SU-DHL-6 (cell line): ENCODE results near the gene CEP164.

Experiments
- H2AFZ ChIP-seq: fragments of 200-600 bp; sonication (generic); 2 replicates; pipeline ENCODE4 v1.6.1; 2014; ENCODE audit warnings: low read depth, mild to moderate bottlenecking, moderate library complexity, mixed read lengths, antibody characterized with exemption, low read length; ENCODE audit not compliant: severe bottlenecking
- H3F3A ChIP-seq: fragments of 200-600 bp; shearing (Covaris generic); 2 replicates; pipeline ENCODE4 v1.6.0; 2016; ENCODE audit warnings: antibody characterized with exemption, mild to moderate bottlenecking; ENCODE audit not compliant: insufficient read depth
- H3K27ac ChIP-seq: fragments of 200-600 bp; sonication (generic); 2 replicates; pipeline ENCODE4 v1.5.1; 2016; ENCODE audit warnings: low read depth, mild to moderate bottlenecking, low read length, moderate library complexity, mixed read lengths
- H3K27me3 ChIP-seq: fragments of 200-600 bp; sonication (generic), shearing (Covaris generic); 2 replicates; pipeline ENCODE4 v1.6.0; 2014; ENCODE audit warnings: mild to moderate bottlenecking, low read length
- H3K36me3 ChIP-seq: fragments of 200-600 bp; sonication (generic); 2 replicates; pipeline ENCODE4 v1.6.1; 2014; ENCODE audit warnings: mild to moderate bottlenecking, low read length, mixed read lengths
- H3K4me2 ChIP-seq: fragments of 300-600, 200-600 bp; shearing (Covaris generic), sonication (generic); 2 replicates; pipeline ENCODE4 v1.6.0; 2014; ENCODE audit warnings: low read length, low read depth, mild to moderate bottlenecking; ENCODE audit not compliant: poor library complexity, severe bottlenecking
- H3K4me3 ChIP-seq: fragments of 200-600 bp; sonication (generic); 2 replicates; pipeline ENCODE4 v1.5.1; 2014; ENCODE audit warnings: antibody characterized with exemption, low read length, mild to moderate bottlenecking, mixed read lengths; ENCODE audit not compliant: insufficient read depth, poor library complexity, severe bottlenecking
- H3K79me2 ChIP-seq: fragments of 200-600 bp; sonication (generic); 2 replicates; pipeline ENCODE4 v1.6.1; 2014; ENCODE audit warnings: mild to moderate bottlenecking, low read length, moderate library complexity; ENCODE audit not compliant: insufficient read depth
- H3K9ac ChIP-seq: fragments of 200-600 bp; sonication (generic); 2 replicates; pipeline ENCODE4 v1.7.0; 2014; ENCODE audit warnings: mild to moderate bottlenecking, low read length
- H3K9me2 ChIP-seq: fragments of 200-600 bp; sonication (generic); replicated peaks from 2 replicates; pipeline ENCODE4 v1.6.1; 2014; ENCODE audit warnings: low read length; ENCODE audit not compliant: insufficient read depth
- H3K9me3 ChIP-seq: fragments of 200-600 bp; sonication (generic); 2 replicates; pipeline ENCODE4 v1.6.1; 2014; ENCODE audit warnings: low read length, mixed read lengths; ENCODE audit not compliant: insufficient read depth
- H4K20me1 ChIP-seq: fragments of 200-600 bp; sonication (generic); 2 replicates; pipeline ENCODE4 v1.6.1; 2014; ENCODE audit warnings: low read depth, mild to moderate bottlenecking, antibody characterized with exemption, low read length, moderate library complexity, mixed read lengths
- CTCF ChIP-seq: fragments of 200-600 bp; sonication (generic); IDR thresholded peaks from one replicate; pipeline ENCODE4 v1.5.1; 2017; ENCODE audit warnings: antibody characterized with exemption, mild to moderate bottlenecking, low read length, moderate library complexity; ENCODE audit not compliant: insufficient read depth, poor library complexity, severe bottlenecking
- EZH2phosphoT487 ChIP-seq: fragments of 200-600 bp; sonication (generic), shearing (Covaris generic); conservative IDR thresholded peaks from 2 replicates; pipeline ENCODE4 v1.6.1; 2018; ENCODE audit warnings: mild to moderate bottlenecking, antibody characterized with exemption, low read length, moderate library complexity, mixed read lengths

The CEP164 gene

DNA sequence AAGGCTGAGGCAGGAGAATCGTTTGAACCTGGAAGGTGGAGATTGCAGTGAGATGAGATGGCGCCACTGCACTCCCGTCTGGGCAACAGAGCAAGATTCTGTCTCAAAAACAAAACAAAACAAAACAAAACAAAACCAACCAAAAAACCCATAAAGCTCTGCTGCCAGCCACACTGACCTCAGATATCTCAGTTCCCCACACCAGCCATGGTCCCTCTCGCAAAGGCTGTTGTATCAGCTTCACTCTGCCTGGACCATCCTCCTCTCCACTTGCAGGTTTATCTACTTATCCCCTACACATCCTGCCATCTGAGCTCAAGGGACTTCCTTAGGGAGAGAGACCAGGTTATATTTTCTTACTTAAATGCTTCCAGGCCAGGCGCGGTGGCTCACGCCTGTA, 25.4 kb upstream of the CEP164 start:
- Histone ChIP-seq H3K27ac (no peak overlapping the region), H2AFZ (no peak overlapping the region), H4K20me1 (no peaks in the 10 kb centered on the region), H3K27me3 (no peaks in the 10 kb centered on the region), H3K36me3 (no peaks in the 10 kb centered on the region), H3K9me2 (no peaks in the 10 kb centered on the region), H3K4me2 (no peak overlapping the region), H3K79me2 (no peaks in the 10 kb centered on the region), H3K9ac (no peak overlapping the region), H3F3A (no peaks in the 10 kb centered on the region), H3K4me3 (no peak overlapping the region), H3K9me3 (no peaks in the 10 kb centered on the region)
- TF ChIP-seq CTCF = no peak
- TF ChIP-seq EZH2phosphoT487 = no peak

DNA sequence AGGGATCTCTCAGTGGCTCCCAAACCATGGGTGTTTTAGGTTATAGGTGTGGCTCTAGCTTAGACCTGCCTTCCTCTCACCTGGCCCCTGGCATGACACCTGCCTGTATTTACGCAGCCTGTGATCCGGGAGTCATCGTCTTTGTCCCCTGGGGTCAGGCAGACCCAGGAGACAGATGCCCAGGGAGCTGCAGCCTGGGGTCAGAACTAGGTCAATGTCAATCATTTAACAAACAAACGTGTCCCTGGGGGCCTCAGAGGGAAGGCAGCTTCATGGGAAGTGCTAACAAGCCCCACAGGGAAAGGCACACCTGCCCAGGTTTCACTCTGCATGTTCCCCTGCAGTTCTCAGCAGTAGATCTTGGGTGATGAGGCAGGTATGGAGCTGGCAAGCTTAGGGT, 24.6 kb upstream of the CEP164 start:
- Histone ChIP-seq H2AFZ (no peak overlapping the region), H3F3A (no peaks in the 10 kb centered on the region), H4K20me1 (no peaks in the 10 kb centered on the region), H3K4me3 (no peak overlapping the region), H3K9me3 (no peaks in the 10 kb centered on the region), H3K4me2 (no peak overlapping the region), H3K9me2 (no peaks in the 10 kb centered on the region), H3K27ac (no peak overlapping the region), H3K9ac (no peak overlapping the region), H3K79me2 (no peaks in the 10 kb centered on the region), H3K36me3 (no peaks in the 10 kb centered on the region), H3K27me3 (no peaks in the 10 kb centered on the region)
- TF ChIP-seq EZH2phosphoT487 = no peak
- no peak for TF ChIP-seq CTCF

GRCh38 chr11:117303646-117304315, 23.9 kb upstream of the CEP164 start:
- Histone ChIP-seq H3K9me3 (no peaks in the 10 kb centered on the region), H3K9me2 (no peaks in the 10 kb centered on the region), H4K20me1 (no peaks in the 10 kb centered on the region), H3K4me3 (no peak overlapping the region), H3K79me2 (no peaks in the 10 kb centered on the region), H3K9ac (no peak overlapping the region), H3K4me2 (no peak overlapping the region), H3K36me3 (no peaks in the 10 kb centered on the region), H3K27me3 (no peaks in the 10 kb centered on the region), H3K27ac (no peak overlapping the region), H3F3A (no peaks in the 10 kb centered on the region), H2AFZ (no peak overlapping the region)
- TF ChIP-seq EZH2phosphoT487 (no peak), CTCF (no peak)
